ENCODE data around the gene ATP13A1. TPM values are rescaled to one million over a fixed set of nuclear protein-coding genes. Genes with fewer than 3 reads are reported as not detected.

Gene ATP13A1
- total and polyA plus RNA-seq, 2 donors (not counting 3 experiments of a cell fraction or from before 2014, with no cell fraction given), result 36.9 to 48.7 TPM

DNA sequence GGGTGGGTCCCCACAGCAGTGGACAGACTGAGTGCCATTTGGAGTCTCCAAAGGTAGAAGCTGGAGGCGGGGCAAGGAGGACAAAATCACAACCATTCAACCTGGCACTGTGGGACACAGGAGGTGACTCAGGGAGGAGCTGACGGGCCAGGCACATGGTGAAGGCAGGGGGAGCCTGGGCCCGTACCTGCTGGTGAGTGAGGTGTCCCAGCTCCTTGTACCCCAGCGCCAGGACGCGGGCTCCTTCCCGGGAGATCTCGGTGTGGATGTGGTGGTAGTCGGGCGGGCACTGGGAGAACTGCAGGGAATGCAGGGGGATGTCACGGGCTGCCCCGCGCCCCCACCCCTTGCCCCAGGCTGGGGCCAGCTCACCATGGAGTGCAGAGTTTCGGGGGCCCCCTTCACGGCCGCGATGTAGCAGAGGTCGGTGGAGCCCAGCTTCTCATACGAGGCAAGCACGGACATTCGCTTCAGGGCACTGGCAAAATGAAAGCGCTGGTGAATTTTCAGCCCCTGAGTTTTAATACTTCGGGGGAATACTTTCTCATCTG, 9.8 kb downstream of the ATP13A1 start:
- Histone ChIP-seq H3K27me3 (ENCODE audit: control insufficient read depth in 2 of 2, insufficient read depth in 2 of 2, low read length in 2 of 2) (no peaks in the 10 kb centered on the region), H3K9me1 (replicated peaks; ENCODE audit: control insufficient read depth, extremely low read depth, insufficient read depth, low read length) (no peaks in the 10 kb centered on the region), H3K9me3 (replicated peaks; ENCODE audit: control insufficient read depth, insufficient read depth, low read length) (no peaks in the 10 kb centered on the region), H3K4me2 (ENCODE audit: insufficient read depth, low read length) (no peak overlapping the region), H3K4me3 (replicated peaks in 1 of 3; ENCODE audit: insufficient read depth in 1 of 3, low read depth in 1 of 3, low read length in 3 of 3) (no peak overlapping the region), H4K20me1 (replicated peaks; ENCODE audit: control insufficient read depth, extremely low read depth, insufficient read depth, low read length) (no peaks in the 10 kb centered on the region), H2AFZ (ENCODE audit: low read depth, low read length) (no peak overlapping the region), H3K4me1 (ENCODE audit: control insufficient read depth, extremely low read depth, insufficient read depth, low read length) (no peaks in the 10 kb centered on the region), H3K79me2 (ENCODE audit: control insufficient read depth, insufficient read depth, low read length) (no peaks in the 10 kb centered on the region), H3K36me3 (ENCODE audit: control insufficient read depth in 2 of 2, extremely low read depth in 1 of 2, insufficient read depth in 2 of 2, low read length in 2 of 2) (peaks cover 12 to 84% of the 10 kb centered on the region in 2 experiments), H3K27ac (ENCODE audit: insufficient read depth, low read depth, low read length) (no peak overlapping the region), H3K9ac (replicated peaks; ENCODE audit: extremely low read depth, insufficient read depth, low read length) (no peak overlapping the region)
- CTCF ChIA-PET, result interaction anchor here (1.1 to 1.9 kb wide), 2 partner anchors 10 to 122 kb away, joined by 3 to 4 read pairs; partner anchors contain the start of gene ATP13A1
- POLR2A ChIA-PET, result no interaction called here
- DNase-seq (ENCODE audit: low read depth, low spot score) (no peak), FAIRE-seq (no peak)
- BruUV-seq (replicated peaks), result no TSS peak
- dilution Hi-C loops (cut with MboI; ENCODE audit: extremely low pct_ligation_motif_present, low sequenced_read_pairs), result no loop called here
- TF ChIP-seq CTCF (IDR thresholded peaks at IDR 0.05; ENCODE audit: extremely low read depth in 1 of 2, insufficient read depth in 1 of 2, low read depth in 1 of 2, low read length in 2 of 2), result no peak
- TF ChIP-seq POLR2AphosphoS5 (IDR thresholded peaks at IDR 0.05; ENCODE audit: insufficient read depth, low read depth, low read length), result no peak
- no peak for TF ChIP-seq POLR2A (IDR thresholded peaks at IDR 0.05; ENCODE audit: low read depth, low read length)
- TF ChIP-seq FOS (IDR thresholded peaks at IDR 0.05; ENCODE audit: borderline replicate concordance, insufficient read depth, low read length), result no peak
- no peak for TF ChIP-seq GATA2 (IDR thresholded peaks at IDR 0.05; ENCODE audit: insufficient read depth, insufficient read length, low read depth, low read length)
- no peak for TF ChIP-seq JUN (IDR thresholded peaks at IDR 0.05; ENCODE audit: borderline replicate concordance, insufficient read depth, insufficient read length, low read depth)
- TF ChIP-seq MAX (IDR thresholded peaks at IDR 0.05; ENCODE audit: insufficient read depth, insufficient read length), result no peak
- no peak for TF ChIP-seq EZH2 (IDR thresholded peaks at IDR 0.05; ENCODE audit: borderline replicate concordance, low read depth, low read length, severe bottlenecking)
- TF ChIP-seq MYC (IDR thresholded peaks at IDR 0.05; ENCODE audit: low read depth, low read length), result no peak
- intact Hi-C loops (cut with micrococcal nuclease), result no loop called here
